ENCODE data around the gene NKX6-2.

NKX6-2 gene

GRCh38 chr10:132776821-132777220 is 9.1 kb downstream of the NKX6-2 start:
- TF ChIP-seq ZNF132 (tag by site-specific recombination; IDR thresholded peaks at IDR 0.05; ENCODE audit: borderline replicate concordance), result no peak
- peak; percentile 65 for TF ChIP-seq EGR2 (tag by site-specific recombination; IDR thresholded peaks at IDR 0.05; ENCODE audit: low read depth)
- TF ChIP-seq ZFHX2 (tag by site-specific recombination; conservative IDR thresholded peaks at IDR 0.05), result peak; percentile 61
- POLR2A ChIA-PET, result no interaction called here
- no peaks in the 10 kb centered on the region for H3K9me3 ChIP-seq (ENCODE audit: control insufficient read depth, insufficient read depth, low read depth, low read length)
- no peak overlapping the region for H3K27ac ChIP-seq (ENCODE audit: extremely low read depth, low read depth, low read length)
- H3K4me3 ChIP-seq (ENCODE audit: low read depth, low read length), result no peak overlapping the region
- no peaks in the 10 kb centered on the region for H3K4me1 ChIP-seq (ENCODE audit: control insufficient read depth, insufficient read depth, low read length)
- CTCF ChIA-PET, result no interaction called here
- no peaks in the 10 kb centered on the region for H3K36me3 ChIP-seq (ENCODE audit: control insufficient read depth in 2 of 2, insufficient read depth in 1 of 2, low read length in 2 of 2)

- ChIA-PET CTCF (interaction anchor here (0.8 kb wide), 1 partner anchor 56 kb away, joined by 3 read pairs; no protein-coding TSS in a partner anchor), POLR2A (no interaction called here)
- Histone ChIP-seq H3K36me3 (ENCODE audit: control insufficient read depth in 2 of 2, insufficient read depth in 1 of 2, low read length in 2 of 2) (no peaks in the 10 kb centered on the region), H3K9me3 (ENCODE audit: control insufficient read depth, insufficient read depth, low read depth, low read length) (no peaks in the 10 kb centered on the region), H3K4me3 (ENCODE audit: low read depth, low read length) (no peak overlapping the region), H3K27ac (ENCODE audit: extremely low read depth, low read depth, low read length) (no peak overlapping the region), H3K4me1 (ENCODE audit: control insufficient read depth, insufficient read depth, low read length) (no peaks in the 10 kb centered on the region)
- TF ChIP-seq ZSCAN16 (tag by site-specific recombination; IDR thresholded peaks at IDR 0.05), result no peak
- no peak for TF ChIP-seq HOXA7 (CRISPR knock-in tag; IDR thresholded peaks at IDR 0.05; ENCODE audit: borderline replicate concordance)
- TF ChIP-seq ZNF513 (tag by site-specific recombination; IDR thresholded peaks at IDR 0.05), result no peak
- no peak for TF ChIP-seq ZNF600 (tag by site-specific recombination; IDR thresholded peaks at IDR 0.05)
- TF ChIP-seq MYNN (tag by site-specific recombination; IDR thresholded peaks at IDR 0.05; ENCODE audit: borderline replicate concordance), result no peak
- TF ChIP-seq ZNF311 (tag by site-specific recombination; IDR thresholded peaks at IDR 0.05; ENCODE audit: borderline replicate concordance), result no peak
- TF ChIP-seq ZNF18 (tag by site-specific recombination; IDR thresholded peaks at IDR 0.05), result no peak
- no peak for TF ChIP-seq ZNF280C (tag by site-specific recombination; IDR thresholded peaks at IDR 0.05)
- no peak for TF ChIP-seq GLI2 (tag by site-specific recombination; IDR thresholded peaks at IDR 0.05; ENCODE audit: borderline replicate concordance, low read depth)
- TF ChIP-seq ZNF341 (tag by site-specific recombination; IDR thresholded peaks at IDR 0.05; ENCODE audit: low read depth), result no peak
- TF ChIP-seq ZNF830 (tag by site-specific recombination; IDR thresholded peaks at IDR 0.05; ENCODE audit: low read depth), result no peak
- TF ChIP-seq BCL11A (tag by site-specific recombination; IDR thresholded peaks at IDR 0.05; ENCODE audit: low read depth), result no peak
Measured at GRCh38 chr10:132776186-132776585, 9.8 kb downstream of the NKX6-2 start.

- no peak overlapping the region for H3K27ac ChIP-seq (ENCODE audit: extremely low read depth, low read depth, low read length)
- H3K4me3 ChIP-seq (ENCODE audit: low read depth, low read length), result no peak overlapping the region
- CTCF ChIA-PET, result no interaction called here
- H3K36me3 ChIP-seq (ENCODE audit: control insufficient read depth in 2 of 2, insufficient read depth in 1 of 2, low read length in 2 of 2), result no peaks in the 10 kb centered on the region
- H3K4me1 ChIP-seq (ENCODE audit: control insufficient read depth, insufficient read depth, low read length), result no peaks in the 10 kb centered on the region
- POLR2A ChIA-PET, result no interaction called here
- no peaks in the 10 kb centered on the region for H3K9me3 ChIP-seq (ENCODE audit: control insufficient read depth, insufficient read depth, low read depth, low read length)
- TF ChIP-seq KLF17 (tag by site-specific recombination; IDR thresholded peaks at IDR 0.05) (0 out of 2 replicates have a peak, but pooled peaks have one; percentile 32), ZNF544 (tag by site-specific recombination; IDR thresholded peaks at IDR 0.05) (no peak), SCRT2 (tag by site-specific recombination; IDR thresholded peaks at IDR 0.05) (peak; percentile 61), ZIC2 (tag by site-specific recombination; IDR thresholded peaks at IDR 0.05) (peak; percentile 75), IKZF3 (tag by site-specific recombination; IDR thresholded peaks at IDR 0.05) (no peak), ZNF629 (tag by site-specific recombination; IDR thresholded peaks at IDR 0.05) (no peak), ZNF624 (tag by site-specific recombination; IDR thresholded peaks at IDR 0.05) (no peak), KLF1 (tag by site-specific recombination; IDR thresholded peaks at IDR 0.05) (no peak), ZNF292 (tag by site-specific recombination; IDR thresholded peaks at IDR 0.05; ENCODE audit: borderline replicate concordance, low read depth) (no peak), ZNF426 (tag by site-specific recombination; IDR thresholded peaks at IDR 0.05) (no peak), KLF9 (tag by site-specific recombination; IDR thresholded peaks at IDR 0.05; ENCODE audit: low read depth) (no peak)
Measured at GRCh38 chr10:132774902-132775863, 10.8 kb downstream of the NKX6-2 start.

All from HEK293 (cell line).